Endometrial microvascular endothelial cells (primary cell): ENCODE data around the gene FAR2. TPM values are rescaled to one million over a fixed set of nuclear protein-coding genes. Genes with fewer than 3 reads are reported as not detected.
"Not testable (repeated sequence)": the region's sequence is repeated elsewhere in the genome, so short reads cannot be mapped to it uniquely, and the experiment has no call there.

Experiments
- in situ Hi-C: cut with HindIII; loops from 2 replicates; pipeline ENCODE4 v1.10.0; 2017; ENCODE audit warnings: low sequenced_read_pairs, low pct_unique_long_range_greater_than_20kb; ENCODE audit errors: inconsistent ontology term
- total RNA-seq: library from RNA; depleted of rRNA; stranded (reverse); fragments of >200 nt; gene quantifications from one replicate; pipeline ENCODE4 v1.2.3, GENCODE V29; 2015; ENCODE audit errors: inconsistent ontology term

Gene FAR2
- total RNA-seq, 1 donor from 2014 or later = 44.5 TPM

DNA sequence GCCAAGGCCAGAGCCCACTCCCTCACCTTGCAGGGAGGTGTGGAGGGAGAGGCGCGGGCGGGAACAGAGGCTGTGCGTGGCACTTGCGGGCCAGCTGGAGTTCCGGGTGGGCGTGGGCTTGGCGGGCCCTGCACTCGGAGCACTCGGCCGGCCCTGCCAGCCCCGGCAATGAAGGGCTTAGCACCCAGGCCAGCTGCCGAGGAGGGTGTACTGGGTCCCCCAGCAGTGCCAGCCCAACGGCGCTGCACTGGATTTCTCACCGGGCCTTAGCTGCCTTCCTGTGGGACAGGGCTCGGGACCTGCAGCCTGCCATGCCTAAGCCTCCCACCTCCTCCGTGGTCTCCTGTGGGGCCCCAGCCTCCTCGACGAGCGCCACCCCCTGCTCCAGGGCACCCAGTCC is 107.5 kb downstream of the FAR2 start:
- in situ Hi-C loops = no loop called here

DNA sequence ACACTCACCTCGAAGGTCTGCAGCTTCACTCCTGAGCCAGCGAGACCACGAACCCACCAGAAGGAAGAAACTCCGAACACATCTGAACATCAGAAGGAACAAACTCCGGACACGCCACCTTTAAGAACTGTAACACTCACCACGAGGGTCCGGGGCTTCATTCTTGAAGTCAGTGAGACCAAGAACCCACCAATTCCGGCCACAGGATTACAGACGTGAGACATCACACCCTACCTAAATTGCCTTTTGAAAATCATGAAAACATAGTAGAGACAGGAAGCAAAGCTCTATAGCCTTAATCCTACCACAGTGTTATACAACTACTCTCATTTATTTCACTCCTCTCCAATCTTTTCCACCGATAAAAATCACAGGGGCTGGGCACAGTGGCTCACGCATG is 108.6 kb downstream of the FAR2 start:
- in situ Hi-C loops = not testable (repeated sequence)

DNA sequence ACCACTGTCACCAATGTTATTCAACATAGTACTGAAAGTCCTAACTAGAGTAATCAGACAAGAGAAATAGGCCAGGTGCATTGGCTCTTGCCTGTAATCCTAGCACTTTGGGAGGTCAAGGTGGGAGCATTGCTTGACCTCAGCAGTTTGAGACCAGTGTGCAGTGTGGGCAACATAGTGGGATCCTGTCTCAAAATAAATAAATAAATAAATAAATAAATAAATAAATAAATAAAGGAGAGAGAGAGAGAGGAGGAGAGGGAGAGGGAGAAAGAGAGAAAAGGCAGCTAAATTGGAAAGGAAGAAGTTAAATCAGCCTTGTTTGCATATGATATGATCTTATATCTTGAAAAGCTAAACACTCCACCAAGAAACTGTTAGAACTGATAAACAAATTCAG is 115.3 kb downstream of the FAR2 start:
- in situ Hi-C loops = no loop called here

DNA sequence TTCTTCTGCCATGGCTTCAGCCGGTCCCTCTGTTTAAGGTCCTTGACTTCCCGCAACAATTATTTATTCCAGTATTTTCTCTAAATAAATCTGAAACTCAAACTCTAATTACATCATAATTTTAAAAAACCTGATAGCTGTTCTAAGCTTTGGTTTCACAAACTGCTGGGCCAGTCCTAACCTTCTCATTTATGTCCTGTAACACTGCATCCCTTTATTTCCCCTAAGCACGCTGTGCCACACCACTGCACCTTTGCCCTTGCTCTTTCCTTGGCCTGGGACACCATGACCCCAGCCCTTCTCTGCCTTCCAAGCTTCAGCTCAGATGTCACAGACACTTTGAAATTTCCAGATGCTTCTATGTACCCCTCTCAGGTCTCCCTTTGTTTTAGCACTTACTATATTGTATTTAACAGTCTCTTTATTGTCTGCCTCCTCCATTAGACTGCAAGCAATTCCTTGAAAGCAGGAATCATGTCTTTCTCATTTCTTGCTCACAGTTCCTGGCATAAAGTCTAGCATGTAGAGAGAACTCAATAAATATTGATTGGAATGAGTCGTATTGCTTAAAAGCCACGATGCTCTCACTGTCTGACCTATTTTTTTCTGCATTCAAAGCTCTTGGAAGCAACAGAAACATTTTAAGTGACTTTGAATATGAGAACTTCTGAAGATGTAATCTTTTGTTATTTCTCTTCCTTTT is 120.8 kb downstream of the FAR2 start:
- in situ Hi-C loops = no loop called here

DNA sequence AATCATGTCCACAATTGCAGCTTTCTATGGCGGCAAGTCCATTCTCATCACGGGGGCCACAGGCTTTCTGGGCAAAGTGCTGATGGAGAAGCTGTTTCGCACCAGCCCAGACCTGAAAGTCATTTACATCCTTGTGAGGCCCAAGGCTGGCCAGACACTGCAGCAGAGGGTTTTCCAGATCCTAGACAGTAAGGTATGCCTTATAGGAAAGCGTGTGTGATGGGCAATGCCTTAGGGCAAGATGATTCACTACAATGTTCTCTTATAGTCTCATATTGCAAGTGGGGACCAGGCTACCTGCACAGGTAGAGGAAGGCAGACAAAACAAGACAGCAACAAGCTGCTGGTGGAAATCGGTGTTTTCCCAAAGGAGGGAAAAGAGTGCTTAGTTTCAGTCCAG is 121.4 kb downstream of the FAR2 start:
- in situ Hi-C loops = no loop called here

DNA sequence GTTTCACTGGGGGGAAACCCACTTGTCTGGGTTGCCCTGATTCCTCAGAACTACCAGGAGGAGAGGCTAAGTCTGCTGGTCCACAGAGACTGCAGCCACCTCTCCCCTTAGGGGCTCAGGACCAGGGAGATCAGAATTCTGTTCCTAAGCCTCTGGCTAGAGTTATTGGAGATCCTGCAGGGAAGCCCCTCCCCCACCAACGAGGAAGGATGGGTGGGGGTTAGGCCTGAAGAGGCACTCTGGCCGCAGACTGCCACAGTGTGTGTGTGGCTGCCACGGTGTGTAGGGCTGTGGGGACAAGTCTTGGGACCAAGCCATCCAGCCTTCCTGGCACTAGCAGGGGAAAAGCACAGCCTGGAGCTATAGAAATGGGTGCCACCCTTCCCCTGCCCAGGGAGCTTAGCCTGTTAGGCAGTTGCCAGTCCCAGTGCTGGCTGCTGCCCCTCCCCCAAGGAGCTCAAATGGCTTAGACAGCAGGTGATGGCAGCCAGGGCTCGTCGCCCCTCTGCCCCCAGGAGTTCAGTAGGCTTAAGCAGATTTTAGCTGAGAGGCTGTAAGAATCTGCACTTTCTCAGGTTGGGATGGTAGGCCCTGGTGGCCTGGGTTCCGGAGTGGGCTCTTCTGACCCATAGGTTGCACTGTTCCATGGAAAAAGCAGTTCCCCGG is 124.2 kb downstream of the FAR2 start:
- in situ Hi-C loops = no loop called here

DNA sequence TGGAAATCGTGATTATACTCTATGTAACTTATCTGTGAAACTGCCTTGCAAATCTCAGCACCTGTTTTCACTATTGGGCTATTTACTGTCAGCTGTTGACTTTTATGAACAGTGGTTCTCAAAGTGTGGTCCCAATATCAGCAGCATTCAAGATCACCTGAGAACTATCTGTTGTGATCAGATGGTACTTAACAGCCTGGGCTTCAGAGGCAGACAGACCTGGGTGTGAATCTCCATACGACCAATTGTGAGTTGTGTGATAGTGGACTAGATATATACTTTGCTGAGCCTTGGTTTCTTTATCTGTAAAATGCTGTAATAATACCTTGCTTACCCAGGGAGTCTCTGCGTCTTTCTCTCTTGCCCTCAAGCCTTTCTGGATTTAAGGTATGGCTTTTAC is 126.8 kb downstream of the FAR2 start:
- in situ Hi-C loops = no loop called here

DNA sequence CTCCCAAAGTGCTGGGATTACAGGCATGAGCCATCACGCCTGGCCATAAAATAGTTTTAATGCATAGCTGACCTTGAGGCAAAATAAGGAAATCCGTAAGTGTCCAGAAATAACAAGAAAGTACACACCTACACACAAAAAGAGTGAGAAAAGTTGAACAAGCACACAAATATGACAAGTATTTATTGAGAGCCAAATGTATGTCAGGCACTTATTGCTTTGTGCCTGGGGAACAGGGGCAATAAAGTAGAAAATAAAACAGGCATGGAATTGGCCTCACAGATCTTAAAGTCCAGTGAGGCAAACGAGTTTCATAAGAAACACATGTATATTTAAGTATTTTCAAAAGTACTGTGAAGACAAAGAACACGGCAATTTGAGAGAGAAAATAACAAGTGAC is 128.2 kb downstream of the FAR2 start:
- in situ Hi-C loops = no loop called here

DNA sequence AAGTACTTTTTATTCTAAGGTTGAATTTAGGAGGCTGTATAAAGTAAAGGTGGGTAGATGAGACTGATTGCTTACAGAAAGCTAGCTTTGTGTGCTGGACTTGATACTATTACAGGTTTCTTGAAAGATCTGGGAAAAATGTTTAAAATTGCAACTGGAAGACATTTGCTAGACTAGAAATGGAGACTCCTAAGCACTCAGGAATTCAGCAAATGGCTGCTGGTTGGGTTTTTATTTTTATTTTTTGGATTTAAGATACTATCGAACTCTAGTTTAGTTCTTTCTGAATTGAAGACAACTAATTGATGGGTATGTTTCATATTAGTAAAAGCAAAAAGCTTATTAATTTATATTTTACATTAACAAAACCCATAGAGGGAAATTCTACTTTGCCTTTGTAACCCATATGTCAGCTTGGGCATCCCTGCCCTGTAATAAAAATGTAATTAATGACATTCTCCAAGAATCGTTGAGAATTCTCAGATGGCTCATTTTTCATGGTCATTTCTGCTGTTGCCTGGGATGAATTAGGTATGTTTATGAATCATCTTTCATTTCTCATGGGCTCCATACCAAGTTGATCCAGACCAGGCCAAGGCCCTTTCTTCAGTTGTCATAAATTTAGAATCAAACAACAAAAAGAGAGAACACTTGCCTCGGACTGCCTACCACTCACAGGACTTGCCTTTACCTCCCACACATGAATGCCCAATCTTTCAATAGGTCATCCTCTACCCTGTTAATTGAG is 129.8 kb downstream of the FAR2 start:
- in situ Hi-C loops = no loop called here

DNA sequence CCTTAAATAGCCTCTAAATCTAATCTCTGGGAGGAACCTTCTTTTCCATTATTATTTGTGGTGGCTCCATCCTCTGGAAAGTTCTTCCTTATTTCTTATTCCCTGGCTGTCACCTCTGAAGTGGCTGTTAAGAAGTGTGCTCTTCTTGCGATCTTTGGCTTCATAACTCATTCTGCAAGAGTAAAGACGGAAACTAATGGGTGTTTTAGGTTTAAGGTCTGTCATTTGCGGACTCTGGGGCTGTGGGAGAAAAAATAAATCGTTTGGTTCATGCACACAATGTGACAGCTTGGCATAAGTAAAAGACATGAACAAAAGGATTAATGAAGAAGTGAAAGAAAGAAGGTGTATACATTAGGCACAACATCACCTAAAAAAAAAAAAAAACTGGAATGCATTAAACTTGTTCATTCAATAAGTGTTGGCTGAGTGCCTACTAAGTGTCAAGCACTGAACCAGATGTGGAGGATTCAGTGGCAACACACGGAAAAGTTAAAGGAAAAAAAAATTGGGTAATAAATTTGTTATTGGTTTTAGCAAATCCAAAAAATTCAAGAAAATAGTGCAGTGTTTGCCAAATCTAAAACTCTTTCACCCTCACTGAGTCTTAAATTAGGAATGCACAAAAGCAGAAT is 132.4 kb downstream of the FAR2 start:
- in situ Hi-C loops = no loop called here

DNA sequence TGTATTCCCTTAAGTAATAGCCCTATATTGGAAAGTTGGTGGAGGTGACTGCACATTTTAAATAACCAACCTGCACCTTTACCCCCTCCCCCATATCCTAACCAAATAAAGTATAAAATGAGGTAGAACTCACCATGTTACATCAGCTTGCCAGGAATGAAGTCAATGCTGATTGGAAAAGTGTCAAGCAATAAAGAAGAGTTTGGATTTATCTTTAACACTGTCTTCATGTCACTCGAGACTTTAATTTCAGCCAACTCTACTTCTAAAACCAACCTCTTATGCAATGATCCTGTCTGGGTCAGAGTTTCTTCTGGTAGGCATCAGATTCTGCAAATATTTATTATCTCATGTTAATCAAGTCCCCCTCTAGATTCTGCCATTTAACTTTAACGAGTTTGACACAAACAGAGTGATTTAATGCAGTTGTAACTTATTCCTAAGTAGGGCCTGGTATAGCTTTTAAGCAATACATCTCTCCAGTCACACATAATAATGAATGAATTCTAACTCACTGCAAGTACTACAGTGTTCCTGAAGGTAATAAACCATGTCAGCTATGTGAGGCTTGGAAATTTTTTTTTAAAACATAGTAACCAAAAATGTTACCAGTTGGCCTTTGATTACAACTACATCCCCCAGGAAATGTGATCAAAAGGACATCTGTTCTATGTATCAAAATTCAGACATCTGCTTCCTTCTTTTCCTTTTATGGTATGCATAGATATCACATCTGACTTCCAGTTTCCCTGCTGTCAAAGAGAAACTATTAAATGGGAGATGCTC is 133.1 kb downstream of the FAR2 start:
- in situ Hi-C loops = no loop called here

DNA sequence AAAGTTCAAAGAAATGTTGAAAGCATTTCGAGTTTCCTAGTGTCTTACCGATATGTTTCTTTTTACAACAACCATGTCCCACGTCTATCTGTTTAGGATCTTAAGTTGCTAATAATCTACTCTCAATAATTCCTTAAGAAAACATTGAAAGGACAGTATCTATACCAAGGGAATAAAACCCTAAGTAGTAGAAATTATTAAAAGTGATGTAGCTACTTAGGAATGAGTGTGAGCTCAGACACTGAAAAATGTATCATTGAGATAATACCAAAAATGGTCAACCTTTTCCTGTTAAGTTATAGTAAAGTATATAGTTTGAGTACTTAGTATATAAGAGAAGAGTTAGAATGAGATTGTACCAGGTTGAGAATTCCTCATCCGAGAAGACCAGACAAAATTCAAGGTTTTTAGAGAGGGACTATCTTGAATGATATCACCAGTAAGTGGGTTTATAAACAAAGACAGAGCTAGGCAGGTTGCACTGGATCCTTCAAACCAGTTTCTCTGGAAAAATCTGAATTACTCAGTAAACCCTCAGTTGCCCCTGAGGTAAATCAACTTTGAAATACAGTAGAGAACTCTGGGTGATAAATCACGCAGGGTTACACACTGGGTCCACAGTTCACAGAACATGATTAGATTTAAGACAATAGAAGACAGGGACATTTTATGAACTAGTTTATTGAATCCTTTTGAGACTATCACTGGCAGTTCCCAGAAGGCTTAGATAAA is 135.1 kb downstream of the FAR2 start:
- in situ Hi-C loops = no loop called here

DNA sequence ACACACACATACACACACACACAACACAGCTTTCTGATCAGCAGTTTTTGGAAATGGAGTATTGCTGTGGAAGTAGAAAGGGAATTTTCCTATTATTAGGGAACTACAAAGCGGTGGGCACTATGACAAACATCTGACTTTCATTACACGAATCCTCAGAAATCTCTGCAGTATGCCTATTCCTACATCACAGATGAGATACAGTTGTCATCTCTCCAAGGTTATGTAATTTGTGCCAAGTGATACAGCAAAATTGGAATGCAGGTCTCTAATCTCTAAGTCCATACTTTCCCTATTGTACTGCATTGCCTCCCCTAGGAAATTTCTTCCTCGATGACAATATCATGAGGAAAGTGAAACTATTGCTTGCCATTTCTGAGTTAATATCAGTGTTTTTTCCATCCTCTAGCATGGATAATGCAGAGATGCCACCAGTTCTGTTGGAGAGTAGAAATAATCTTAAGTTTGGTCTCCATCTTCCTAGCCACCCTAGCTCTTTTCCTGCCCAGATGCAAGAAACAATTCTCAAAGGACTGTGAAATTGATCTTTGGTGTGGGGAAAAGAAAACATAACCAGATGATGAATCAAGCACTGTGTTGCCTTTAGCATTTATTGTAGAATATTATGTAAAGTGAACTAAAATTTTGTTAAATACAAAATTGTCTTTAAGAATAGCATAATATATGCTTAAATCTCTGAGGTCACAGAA is 137.2 kb downstream of the FAR2 start:
- in situ Hi-C loops = no loop called here

DNA sequence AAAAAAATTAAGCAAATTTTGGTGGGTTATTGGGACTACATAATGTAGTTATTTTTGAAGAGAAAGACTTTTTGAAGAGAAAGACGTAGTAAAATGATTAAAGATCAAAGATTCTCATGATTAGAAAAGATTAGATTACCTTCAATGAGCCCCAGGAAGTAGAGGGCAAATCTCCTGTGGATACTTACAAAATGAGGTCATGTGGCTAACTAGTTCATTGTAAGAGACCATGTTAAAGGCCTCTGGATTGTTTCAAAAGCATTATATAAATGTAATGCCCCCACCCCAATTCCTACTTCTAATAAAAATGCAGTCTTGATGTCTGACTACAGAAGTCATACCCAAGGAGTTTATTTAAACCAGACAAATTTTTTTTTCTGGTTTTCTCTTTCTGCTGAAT is 138.5 kb downstream of the FAR2 start:
- in situ Hi-C loops = no loop called here

DNA sequence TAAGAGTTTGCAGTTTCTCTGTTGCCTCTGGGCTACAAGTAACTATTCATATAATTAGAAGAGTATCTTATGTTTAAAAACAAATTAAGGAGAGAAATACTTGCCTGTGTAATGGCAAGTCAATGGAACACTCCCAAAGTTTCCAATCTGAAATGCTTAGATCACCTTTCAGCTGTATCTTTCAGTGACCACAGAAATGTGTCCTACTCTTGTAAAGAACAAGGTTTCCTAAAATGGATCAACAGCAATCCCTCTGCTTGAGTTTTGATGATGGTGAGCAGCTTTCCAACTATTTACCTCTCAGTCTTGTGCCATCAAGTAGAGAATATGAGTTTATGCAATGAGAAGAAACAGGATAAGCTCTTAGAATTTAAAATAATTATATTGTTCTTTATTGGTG is 139.0 kb downstream of the FAR2 start:
- in situ Hi-C loops = no loop called here

DNA sequence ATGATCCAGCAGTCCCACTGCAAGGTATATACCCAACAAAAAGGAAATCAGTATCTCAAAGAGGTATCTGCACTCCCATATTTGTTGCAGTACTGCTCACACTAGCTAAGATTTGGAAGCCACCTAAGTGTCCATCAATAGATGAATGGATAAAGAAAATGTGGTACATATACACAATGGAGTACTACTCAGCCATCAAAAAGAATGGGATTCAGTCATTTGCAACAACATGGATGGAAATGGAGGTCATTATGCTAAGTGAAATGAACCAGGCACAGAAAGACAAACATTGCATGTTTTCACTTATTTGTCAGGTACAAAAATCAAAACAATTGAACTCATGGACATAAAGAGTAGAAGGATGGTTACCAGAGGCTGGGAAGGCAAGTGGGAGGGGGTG is 141.4 kb downstream of the FAR2 start:
- in situ Hi-C loops = not testable (repeated sequence)

DNA sequence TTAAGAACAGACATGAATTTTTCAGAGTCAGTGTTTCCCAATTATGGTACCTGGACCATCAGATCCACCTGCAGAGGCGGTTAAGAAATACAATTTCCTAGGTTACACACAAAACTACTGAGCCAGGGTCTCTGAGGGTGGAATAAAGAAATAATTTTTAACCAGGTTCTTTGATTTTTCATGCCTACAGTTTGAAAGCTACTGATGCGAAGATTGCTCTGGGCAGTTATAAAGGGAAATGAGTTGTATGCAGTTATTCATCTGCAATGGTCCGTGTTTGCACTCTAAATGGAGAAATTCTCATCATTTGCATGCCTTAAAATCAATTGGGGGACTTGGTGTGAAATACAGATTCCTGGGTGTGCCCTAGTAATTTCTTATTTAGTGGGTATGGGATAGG is 142.1 kb downstream of the FAR2 start:
- in situ Hi-C loops = no loop called here

DNA sequence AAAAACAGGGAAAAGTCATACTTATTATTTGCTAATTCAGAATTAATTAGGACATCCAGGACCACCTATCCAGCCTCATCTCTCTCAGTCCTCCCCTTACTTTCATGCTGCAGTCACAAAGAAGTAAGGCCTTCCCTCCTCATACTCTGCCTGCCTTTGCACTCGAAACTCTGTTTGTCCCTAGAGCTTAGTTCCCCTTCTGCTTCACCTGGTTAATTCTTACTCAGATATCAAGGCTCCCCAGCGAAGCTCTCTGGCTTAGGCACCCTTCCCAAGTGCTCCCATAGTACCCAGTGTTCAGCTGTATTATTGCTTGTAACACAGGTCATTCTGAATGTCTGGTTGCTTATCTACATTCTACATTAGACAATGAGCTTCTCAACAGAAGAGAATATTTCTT is 150.6 kb downstream of the FAR2 start:
- in situ Hi-C loops = no loop called here
